GM19240 (cell line): ENCODE results near the gene TMEM219.
"Not testable (repeated sequence)": the region's sequence is repeated elsewhere in the genome, so short reads cannot be mapped to it uniquely, and the experiment has no call there.

ENCODE experiments used
- DNase-seq: peaks from one replicate; pipeline ENCODE4 v3.0.0; 2011; ENCODE audit warnings: low spot score; ENCODE audit not compliant: insufficient read length

TMEM219 gene

GRCh38 chr16:30011714-30012504 lies 50.0 kb downstream of the TMEM219 start:
- DNase-seq, result no peak

- DNase-seq, result not testable (repeated sequence)
Measured at GRCh38 chr16:30012598-30012997, 50.7 kb downstream of the TMEM219 start.

GRCh38 chr16:30015450-30015849 lies 53.6 kb downstream of the TMEM219 start:
- not testable (repeated sequence) for DNase-seq

GRCh38 chr16:30016555-30017276 lies 54.8 kb downstream of the TMEM219 start:
- DNase-seq, result no peak

- DNase-seq, result no peak
Measured at GRCh38 chr16:30017277-30017656, 55.4 kb downstream of the TMEM219 start.

- not testable (repeated sequence) for DNase-seq
Measured at GRCh38 chr16:30017937-30018336, 56.1 kb downstream of the TMEM219 start.

GRCh38 chr16:30018731-30019158 lies 56.9 kb downstream of the TMEM219 start:
- no peak for DNase-seq
